HL-60/S4 (cell line): ENCODE measurements around the gene PFN3.

Experiments
- in situ Hi-C: fragments of 300-500 bp; cut with MboI; formaldehyde crosslinking; loops from 2 replicates; pipeline ENCODE4 v1.14.3; 2022; ENCODE audit warnings: low sequenced_read_pairs

PFN3 gene, protein sequence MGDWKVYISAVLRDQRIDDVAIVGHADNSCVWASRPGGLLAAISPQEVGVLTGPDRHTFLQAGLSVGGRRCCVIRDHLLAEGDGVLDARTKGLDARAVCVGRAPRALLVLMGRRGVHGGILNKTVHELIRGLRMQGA

DNA sequence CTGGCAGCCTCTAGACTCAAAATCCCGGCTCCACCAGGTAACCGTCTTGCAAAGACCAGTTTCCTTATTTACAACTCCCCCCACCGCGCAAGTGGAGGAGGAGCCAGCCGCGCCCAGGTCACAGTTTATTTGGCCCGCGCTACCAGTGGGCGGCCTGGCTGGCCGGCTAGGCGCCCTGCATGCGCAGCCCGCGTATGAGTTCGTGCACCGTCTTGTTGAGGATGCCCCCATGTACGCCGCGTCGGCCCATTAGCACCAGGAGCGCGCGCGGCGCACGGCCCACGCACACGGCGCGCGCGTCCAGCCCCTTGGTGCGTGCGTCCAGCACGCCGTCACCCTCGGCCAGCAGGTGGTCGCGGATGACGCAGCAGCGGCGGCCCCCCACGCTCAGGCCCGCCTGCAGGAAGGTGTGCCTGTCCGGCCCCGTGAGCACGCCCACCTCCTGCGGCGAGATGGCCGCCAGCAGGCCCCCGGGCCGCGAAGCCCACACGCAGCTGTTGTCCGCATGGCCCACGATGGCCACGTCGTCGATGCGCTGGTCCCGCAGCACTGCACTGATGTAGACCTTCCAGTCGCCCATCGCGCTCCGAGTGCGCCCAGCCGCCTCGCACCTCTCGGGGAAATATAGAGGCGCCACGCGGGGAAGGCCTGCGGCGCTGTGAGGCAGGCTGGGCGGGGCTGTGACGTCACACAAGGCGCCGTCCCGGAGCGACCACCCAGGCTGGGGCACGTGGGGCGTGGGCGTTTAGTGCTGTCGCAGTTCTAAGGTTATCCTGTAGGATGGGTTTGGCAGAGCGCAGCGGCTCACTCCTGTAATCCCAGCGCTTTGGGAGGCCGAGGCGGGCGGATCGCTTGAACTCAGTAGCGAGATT is at the start of gene PFN3:
PFN3 (minus strand) TSS at position 665 of the 872 bp plus-strand sequence; CDS start at position 580, 85 bp downstream.
- in situ Hi-C loops, result loop anchor here (25.0 kb wide), 1 partner anchor 662 kb away; no protein-coding TSS in a partner anchor

DNA sequence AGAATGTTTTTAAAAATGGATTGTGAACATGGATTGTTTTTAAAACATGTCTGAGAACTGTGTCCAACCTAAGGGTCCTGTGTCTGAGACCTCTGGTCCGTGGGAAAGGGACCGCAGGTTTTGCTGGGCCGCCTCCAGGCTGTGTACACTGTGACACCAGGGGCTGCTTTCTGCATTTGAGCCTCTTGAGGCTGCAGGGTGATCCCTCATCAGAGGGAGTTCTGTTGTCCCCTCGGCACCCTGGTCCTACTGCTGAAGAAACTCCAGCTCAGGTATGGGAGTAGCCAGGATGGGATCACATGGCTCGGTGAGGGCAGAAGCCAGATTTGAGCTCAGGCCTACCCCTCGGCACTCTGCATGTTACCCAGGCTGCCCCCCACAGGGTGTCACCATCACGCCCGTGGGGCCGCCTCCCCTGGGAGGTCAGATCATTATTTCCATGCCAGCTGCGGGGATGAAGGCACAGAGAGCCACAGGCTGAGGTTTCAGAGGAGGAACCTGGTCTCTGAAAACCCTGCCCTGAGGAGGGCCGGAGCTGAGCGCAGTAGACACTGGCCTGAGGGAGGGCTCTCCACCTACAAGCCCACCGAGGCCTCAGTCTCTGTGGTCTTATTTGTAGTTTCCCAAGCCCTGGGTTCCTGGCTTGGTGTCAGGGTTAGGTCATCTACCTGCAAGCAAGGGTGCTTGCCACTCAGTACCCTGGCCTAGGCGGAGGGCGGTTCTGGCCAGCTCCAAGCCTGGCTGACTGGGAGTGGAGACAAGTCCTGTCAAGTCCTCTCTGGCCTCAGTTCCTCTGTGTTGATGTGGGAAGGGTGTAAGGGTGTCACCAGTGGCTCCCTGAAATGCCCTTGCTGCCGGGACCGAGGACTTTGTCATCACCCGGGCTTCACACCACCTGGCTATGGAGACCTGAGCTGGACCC is 48.9 kb upstream of the PFN3 start:
- in situ Hi-C loops, result loop anchor here (5.0 kb wide), 1 partner anchor 57 kb away; no protein-coding TSS in a partner anchor

DNA sequence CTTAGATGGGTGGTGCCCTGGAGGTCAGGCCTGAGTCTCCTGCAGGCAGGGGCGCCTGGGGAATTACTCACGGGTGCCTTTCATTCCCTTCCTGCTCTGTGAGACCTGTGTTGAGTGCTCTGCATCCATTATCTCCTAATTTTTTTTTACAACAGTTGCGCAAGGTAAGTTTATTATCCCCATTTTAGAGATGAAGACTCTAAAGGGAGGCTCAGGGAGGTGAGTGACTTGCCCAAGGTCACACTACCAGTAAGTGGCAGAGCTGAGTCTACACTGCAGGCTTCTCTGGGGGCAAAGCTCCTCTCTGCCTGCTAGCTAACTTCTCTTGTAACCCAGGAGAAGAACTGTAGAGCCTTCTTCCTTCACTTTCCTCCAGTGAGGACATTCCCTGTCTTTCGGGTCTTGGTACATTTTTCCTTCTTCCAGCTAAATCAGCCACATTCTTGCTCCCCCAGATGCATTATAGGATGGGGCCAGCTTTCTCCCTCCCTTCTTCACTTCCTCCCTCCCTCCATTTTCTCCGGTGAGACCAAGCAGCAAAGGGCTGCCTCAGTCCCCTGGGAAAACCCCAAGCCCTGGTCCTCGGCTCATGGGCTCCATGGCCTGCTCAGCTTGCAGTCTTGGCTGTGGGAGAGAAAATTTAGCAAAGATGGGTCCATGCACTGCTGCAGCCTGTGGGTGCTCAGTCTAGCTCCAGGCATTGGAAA is 47.9 kb upstream of the PFN3 start:
- in situ Hi-C loops, result no loop called here

DNA sequence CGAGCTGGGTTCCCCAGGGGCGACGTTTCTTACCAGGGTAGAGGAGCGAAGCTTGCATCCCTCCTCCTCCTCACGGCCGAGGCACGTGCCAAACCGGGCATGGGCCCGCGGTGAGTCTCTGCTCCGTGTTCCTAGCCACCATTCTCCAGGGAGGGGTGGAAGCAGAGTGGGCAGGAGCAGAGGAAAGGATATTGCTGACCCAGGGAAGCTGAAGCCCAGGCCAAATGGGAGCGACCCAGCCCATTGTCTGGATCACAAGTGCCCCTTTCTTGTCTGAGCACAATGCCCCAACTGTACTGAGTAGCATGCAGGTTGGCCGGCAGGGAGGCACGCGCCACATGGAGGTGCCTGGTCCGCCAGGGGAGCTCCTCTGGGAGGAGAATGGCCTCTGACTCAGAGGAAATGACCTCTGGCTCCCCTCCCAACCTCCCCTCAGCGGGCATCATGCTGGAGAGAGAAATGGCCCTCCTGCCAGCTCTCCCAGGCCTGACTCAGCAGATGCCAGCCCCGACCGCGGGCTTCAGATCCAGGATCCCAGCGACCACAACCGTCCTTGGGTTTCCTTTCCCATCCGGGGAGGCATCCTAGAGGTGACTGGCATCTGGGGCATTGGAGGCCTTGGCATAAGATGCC is 47.3 kb upstream of the PFN3 start:
- in situ Hi-C loops, result no loop called here

DNA sequence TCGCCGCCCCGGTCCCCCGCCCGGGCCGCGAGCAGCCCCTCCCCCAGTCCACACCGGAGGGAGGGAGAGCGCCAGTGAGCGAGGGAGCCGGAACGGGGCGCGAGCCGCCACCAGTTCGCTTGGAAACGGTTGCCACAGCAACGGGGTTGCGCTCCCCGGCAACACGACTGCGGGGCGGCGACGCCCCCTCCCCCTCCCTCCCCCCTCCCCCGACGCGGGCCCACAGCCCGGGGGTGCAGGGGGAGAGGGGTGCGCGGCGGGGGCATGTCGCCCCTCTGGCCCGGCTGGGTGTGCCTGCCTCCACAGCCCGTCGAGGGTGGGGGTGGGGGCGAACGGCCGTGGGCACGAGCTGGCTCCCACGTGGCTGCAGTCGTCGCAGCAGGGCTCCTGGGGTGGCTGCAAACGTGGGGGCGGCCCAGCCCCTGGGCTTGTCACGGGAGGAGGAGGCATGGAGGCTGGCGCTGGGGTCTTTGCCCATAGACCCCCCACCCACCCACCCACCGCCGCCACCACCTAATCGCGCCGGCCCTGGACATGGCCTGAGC is 46.7 kb upstream of the PFN3 start:
- in situ Hi-C loops, result no loop called here

DNA sequence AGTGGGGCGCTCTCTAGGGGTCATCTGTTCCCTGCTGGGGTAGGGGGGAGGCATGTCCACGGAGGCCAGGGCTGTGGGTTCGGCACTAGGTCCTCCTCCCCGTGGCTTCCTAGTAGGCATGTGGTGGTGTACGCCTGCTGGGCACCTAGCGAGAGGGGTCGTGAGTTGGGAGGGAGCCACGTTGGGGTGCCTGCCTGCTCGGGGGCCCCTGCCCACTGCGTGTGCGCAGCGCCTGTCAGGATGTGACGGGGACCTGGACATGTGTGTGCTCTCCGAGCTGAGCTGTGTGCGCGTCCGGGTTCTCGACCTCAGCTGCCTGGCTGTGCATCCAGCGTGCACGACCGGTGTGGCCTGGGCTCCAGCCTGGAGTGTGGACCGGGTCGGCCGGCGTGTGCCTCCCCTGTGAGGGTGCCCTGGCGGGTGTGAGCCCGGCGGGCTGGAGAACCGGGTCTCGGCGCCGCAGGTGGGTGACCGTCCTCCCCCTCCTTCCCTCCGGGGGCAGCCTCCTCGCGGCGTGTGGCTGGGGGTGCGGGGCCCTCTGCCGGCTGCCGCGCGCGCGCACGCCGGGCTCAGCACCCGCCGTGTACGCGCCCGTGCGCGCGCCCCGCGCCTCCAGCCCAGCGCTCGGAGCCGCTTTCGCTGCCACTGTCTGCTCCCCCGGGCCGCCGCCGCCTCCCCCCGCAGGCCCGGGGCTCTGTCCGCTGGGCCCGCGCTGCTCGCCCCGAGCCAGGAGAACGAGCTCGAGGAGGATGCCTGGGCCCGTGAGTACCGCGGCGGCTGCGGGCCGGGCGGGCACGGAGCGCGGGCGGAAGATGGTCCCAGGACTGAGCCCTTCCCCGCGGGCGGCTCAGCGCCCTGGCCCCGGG is 46.0 kb upstream of the PFN3 start, which contains the start of gene PRR7:
PRR7 (plus strand) TSS at position 615 of the 866 bp plus-strand sequence. CDS start 8,254 bp downstream, outside the sequence.
- in situ Hi-C loops, result no loop called here

DNA sequence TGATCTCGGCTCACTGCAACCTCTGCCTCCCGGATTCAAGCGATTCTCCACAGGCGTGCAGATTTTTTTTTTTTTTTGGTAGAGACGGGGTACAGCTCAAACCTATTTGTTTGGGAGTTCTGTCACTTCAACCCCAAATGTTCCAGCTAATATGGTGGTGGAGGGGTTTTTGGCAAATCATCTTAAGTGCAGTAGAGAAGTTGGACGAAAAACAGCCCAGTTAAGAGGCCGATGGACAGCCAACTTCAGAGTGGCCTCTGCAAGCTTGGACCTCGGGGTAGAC is 45.4 kb upstream of the PFN3 start:
- in situ Hi-C loops, result no loop called here

DNA sequence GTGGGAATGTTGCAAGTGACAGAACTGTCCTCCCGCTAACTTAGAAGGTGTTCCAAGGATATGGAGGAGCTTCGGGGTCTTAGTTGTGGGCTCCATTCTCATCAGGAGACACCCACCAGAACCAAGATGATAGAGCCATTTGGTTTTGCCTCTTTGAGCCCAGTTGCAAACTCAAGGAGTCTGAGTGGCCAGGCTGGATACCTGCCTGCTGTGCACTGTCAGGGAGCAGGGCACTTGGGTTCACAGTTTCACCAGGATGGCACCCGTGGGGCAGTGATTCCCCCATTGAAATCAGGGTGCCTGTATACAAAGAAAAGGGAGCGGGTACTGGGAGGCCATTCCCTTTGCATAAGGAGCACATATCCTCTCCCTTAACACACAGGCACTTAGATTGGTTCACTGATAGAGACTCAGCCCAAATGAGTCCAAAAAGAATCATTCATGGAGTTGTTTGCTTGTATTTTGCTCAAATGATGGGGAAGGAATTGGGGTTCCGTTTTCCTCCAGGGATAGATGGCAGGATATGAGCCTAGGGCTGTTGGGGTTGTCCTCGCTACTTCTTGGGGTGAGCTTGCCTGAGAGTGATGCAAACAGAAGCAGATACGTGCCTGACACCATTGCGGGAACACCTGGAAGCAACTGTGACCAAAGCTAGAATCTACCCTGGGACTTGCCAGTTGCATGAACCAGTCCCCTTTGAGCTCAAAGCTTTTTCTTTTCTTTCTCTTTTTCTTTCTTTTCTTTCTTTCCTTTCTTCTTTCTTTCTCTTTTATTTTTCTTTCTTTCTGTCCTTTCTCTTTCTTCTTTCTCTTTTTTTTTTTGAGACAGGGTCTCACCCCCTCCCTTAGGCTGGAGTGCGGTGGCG is 44.8 kb upstream of the PFN3 start:
- in situ Hi-C loops, result no loop called here

DNA sequence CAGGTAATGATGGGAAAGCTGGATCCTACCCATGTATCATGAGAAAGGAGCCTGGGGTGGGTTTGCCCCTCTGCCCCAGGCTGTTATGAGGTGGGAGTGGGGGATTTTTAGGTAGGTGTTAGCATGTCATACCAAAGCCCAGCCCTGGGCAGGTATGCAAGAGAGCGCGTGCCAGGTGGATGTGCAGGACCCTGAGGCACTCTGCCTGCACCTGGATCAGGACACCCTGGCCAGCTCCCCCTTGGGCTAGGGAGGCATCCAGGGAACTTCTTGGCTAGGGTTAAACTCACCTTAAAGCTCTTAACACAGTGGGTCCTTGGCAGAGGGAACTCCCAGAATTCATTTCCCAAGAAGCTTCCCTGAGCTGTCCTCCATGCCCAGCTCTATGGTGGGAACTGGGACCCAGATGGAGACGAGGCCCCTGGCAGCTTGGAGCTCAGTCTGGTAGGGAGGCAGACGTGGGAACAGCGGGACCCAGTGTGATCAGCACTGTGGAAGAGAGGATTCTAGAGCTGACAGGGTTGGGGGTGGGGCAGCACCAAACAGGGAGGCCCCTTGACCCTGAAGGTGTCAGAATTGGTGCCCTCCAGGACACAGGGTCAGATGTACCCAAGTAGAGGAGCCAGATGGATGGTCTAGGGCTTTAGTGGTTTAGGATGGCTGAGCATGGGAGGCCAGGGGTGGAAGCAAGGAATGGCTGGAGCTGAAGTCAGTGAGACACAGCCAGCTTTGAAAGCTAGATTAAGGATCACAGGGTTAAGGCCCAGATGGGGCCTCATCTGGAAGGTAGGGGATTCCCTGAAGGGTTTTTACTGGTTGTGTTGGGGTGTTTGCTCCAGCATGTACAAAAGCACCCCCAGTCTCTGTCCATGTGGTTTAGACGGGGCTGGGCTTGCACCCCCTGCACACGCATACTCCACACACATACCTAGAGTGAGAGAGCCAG is 43.9 kb upstream of the PFN3 start:
- in situ Hi-C loops, result no loop called here

DNA sequence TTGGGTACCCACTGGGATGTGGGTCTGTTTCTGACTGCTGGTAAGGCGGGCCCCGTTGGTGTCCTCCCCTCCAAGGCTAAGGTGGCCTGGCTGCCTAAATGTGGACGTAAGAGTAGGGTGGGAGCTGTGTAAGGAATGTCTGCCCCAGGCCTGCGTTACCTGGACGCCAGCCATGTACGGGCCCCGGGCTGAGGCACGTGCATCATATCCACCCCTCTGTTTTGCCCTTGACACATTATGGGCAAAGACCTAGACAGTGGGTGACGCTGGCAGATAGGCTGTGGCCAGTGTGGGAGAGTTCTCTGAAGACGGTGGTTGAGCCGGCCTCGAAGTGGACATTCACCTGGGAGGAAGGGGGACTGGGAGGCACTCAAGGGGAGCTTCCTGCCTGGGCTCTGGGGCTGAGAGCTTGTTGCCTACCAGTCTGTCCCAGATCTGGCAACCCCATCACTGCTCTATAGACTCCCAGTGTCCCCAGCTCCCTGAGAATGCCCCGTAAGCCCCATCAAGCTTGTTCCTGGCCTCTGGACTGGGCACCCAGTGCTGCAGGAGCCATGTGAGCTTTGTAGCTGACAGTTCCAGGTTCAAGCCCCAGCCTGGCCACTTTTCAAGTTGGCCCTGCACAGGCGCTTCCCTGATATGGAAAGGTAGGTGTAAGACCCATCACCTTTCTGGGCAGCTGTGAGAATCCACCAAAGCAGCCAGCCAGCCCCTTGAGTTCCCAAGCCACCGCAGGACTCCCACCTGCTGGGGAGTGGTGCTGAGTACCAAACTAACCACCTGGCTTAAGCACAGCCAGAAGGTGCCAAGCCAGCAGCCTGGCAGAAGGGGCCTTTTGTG is 42.9 kb upstream of the PFN3 start:
- in situ Hi-C loops, result no loop called here

DNA sequence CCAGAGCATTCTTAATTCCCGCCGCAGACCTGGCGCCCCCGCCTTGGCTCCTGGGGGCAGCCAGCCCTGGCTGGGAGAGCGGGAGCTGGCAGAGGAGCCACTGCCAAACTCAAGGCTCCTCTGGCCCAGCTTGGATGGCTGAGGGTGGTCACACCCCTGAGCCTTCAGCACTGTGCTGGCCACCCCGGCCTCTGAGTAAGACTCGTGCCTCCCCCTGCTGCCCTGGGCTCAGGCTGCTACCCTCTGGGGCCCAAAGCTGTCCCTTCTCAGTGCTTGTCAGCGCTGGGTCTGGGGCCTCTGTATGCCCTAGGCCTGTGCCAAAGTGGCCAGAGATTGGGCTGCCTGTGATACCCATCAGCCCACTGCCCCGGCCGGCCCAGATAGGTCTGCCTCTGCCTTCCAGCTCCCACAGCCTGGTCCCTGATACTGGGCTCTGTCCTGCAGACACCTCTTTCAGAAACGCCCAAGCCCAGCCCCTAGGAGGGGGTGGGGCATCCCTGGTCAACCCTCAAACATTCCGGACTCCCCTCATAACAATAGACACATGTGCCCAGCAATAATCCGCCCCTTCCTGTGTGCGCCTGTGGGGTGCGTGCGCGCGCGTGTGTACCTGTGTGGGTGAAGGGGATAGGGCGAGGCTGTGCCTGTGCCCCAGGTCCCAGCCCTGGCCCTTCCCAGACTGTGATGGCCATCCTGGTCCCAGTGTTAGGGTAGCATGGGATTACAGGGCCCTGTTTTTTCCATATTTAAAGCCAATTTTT is 41.8 kb upstream of the PFN3 start:
- in situ Hi-C loops, result no loop called here

DNA sequence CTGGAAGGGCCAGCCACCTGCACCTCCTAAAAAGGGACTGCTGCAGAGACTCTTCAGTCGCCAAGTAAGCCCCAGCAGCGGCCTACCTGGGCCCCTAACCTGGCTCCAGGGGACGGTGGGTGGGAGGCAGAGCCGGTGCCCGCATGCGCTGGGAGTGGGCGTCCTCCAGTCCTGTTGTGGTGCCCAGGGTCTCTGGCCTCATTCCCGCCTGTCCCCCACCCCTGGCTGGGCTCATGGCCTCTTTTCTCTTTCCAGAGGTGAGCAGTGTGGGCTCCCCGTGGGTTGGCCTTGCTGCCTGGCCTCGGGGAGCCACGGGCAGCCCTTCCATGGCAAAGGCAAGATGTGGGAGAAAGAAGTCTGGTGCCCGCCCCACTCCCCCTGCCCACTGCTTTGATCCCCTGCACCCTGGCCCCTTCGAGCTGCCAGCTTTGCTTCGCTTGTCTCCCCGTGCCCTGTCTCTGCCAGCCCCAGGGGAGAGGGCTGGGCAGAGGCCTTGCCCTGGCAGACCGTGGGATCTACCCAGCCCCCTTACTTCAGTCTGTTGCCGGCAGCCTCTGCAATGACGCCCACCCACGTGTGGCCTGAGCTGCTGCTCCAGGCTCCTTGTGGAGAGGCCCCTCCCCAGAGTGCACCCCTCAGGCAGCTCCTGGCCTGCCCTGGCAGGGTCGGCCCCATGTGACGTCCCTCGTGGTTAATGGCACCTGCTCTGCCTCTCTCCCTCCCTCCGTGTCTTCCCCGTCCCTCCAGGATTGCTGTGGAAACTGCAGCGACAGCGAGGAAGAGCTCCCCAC is 40.7 kb upstream of the PFN3 start:
- in situ Hi-C loops, result no loop called here

DNA sequence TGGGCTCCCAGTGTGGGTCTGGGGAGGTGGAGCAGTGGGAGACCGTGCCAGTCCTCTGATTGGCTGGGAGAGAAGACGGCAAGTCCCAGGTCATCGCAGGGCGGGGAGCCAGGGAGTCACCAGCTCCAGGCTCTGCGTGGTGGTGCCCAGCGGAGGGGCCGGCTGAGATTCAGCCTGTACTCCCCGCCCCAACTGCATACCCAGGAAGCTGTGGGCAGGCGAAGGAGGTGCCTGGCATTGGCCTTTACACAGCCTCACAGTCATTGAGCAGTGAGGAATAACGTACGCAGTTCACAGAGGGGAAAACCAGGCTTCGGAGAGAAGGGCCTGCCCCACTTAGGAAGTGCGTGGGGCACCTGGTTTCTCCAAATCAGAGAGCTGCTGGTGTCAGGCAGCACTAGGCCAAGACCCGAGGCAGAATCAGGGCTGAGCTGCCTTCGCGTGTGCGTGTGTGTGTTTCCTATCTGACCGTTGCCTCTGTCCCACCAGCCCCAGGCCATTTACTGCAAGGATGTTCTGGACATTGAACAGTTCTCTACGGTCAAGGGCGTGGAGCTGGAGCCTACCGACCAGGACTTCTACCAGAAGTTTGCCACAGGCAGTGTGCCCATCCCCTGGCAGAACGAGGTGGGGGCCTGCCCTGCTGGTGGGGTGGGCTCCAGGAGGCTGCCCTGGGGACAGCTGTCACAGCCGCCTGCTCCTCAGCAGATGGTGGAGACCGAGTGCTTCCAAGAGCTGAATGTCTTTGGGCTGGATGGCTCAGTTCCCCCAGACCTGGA is 39.9 kb upstream of the PFN3 start:
- in situ Hi-C loops, result no loop called here

DNA sequence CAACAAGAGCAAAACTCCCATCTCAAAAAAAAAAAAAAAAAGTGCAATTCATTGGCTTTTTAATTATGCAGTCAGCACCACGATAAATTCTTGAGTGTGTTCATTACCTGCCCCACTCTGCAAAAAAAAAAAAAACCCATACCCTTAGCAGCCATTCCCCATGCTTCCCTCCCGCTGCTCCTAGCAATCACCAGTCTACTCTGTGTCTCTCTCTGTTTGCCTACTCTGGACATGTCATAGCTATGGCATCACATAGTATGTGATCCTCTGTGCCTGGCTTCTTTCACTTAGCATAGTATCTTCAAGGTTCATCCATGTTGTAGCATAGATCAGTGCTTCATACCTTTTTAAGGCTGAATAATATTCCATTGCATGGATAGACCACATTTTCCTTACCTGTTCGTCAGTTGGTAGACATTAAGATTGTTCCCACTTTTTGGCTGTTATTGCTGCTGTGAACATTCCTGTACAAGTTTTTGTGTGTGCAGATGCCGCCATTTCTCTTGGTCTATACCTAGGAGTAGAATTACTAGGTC is 39.1 kb upstream of the PFN3 start:
- in situ Hi-C loops, result no loop called here
